ENCODE results near the gene ARL13B.
A peak's percentile ranks its signal among the peaks of the same experiment; 100 is the strongest.

Gene ARL13B

GRCh38 chr3:94046533-94046932, 66.6 kb downstream of the ARL13B start:
- Histone ChIP-seq H3K4me3 (ENCODE audit: low read depth, low read length) (no peak overlapping the region), H3K36me3 (no peaks in the 10 kb centered on the region), H3K27me3 (no peaks in the 10 kb centered on the region), H3K4me1 (peaks cover 4% of the 10 kb centered on the region; the same call in 1 of the 2 replicates), H3K9me3 (no peaks in the 10 kb centered on the region)
- TF ChIP-seq CTCF (IDR thresholded peaks at IDR 0.05; ENCODE audit: low read depth, low read length): no peak
- DNase-seq: no peak

- Histone ChIP-seq H3K27me3 (no peaks in the 10 kb centered on the region), H3K4me3 (ENCODE audit: low read depth, low read length) (no peak overlapping the region), H3K9me3 (no peaks in the 10 kb centered on the region), H3K4me1 (peaks cover 4% of the 10 kb centered on the region; the same call in 1 of the 2 replicates), H3K36me3 (no peaks in the 10 kb centered on the region)
- DNase-seq: no peak
- TF ChIP-seq CTCF (IDR thresholded peaks at IDR 0.05; ENCODE audit: low read depth, low read length): no peak
These were observed 69.3 kb downstream of the ARL13B start for GRCh38 chr3:94049267-94049666.

GRCh38 chr3:94050546-94050945, 70.6 kb downstream of the ARL13B start:
- H3K27me3 ChIP-seq: no peaks in the 10 kb centered on the region
- H3K9me3 ChIP-seq: no peaks in the 10 kb centered on the region
- H3K4me1 ChIP-seq: peaks cover 4% of the 10 kb centered on the region; the same call in 1 of the 2 replicates
- no peak overlapping the region for H3K4me3 ChIP-seq (ENCODE audit: low read depth, low read length)
- H3K36me3 ChIP-seq: no peaks in the 10 kb centered on the region
- TF ChIP-seq CTCF (IDR thresholded peaks at IDR 0.05; ENCODE audit: low read depth, low read length): no peak
- DNase-seq: no peak

GRCh38 chr3:94061297-94061696, 81.3 kb downstream of the ARL13B start:
- no peak for TF ChIP-seq CTCF (IDR thresholded peaks at IDR 0.05; ENCODE audit: low read depth, low read length)
- Histone ChIP-seq H3K36me3 (peaks cover 6% of the 10 kb centered on the region; the same call in 1 of the 2 replicates), H3K4me3 (ENCODE audit: low read depth, low read length) (no peak overlapping the region), H3K9me3 (no peaks in the 10 kb centered on the region), H3K27me3 (no peaks in the 10 kb centered on the region), H3K4me1 (peaks cover 3% of the 10 kb centered on the region; the same call in 1 of the 2 replicates)
- no peak for DNase-seq

GRCh38 chr3:94062513-94063404, 82.8 kb downstream of the ARL13B start, which contains the start of the genes DHFR2 and NSUN3:
DHFR2 (minus strand) TSS chr3:94062916; CDS start chr3:94061511, 1,405 bp downstream.
NSUN3 (plus strand) TSS chr3:94063061; CDS start chr3:94063127, 66 bp downstream.
- Histone ChIP-seq H3K9me3 (no peaks in the 10 kb centered on the region), H3K36me3 (peaks cover 6% of the 10 kb centered on the region; the same call in 1 of the 2 replicates), H3K27me3 (no peaks in the 10 kb centered on the region), H3K4me1 (peaks cover 3% of the 10 kb centered on the region; the same call in 1 of the 2 replicates), H3K4me3 (ENCODE audit: low read depth, low read length) (peak within 1 kb of the TSS; percentile 81)
- TF ChIP-seq CTCF (IDR thresholded peaks at IDR 0.05; ENCODE audit: low read depth, low read length): no peak
- DNase-seq: peak; percentile 96

Data from BE2C (cell line).